Mesenteric fat pad (tissue), 1 donor: ENCODE results near the gene ZNF3. TPM values are rescaled to one million over a fixed set of nuclear protein-coding genes. Genes with fewer than 3 reads are reported as not detected.

Source experiments
- DNase-seq: peaks from one replicate; pipeline ENCODE4 v3.0.0-alpha.2; 2020; ENCODE audit warnings: low spot score
- total RNA-seq: library from RNA; stranded (reverse); fragmentation: NEBNext Ultra II Directional; extraction: Animal tissue kit (Norgen Biotek cat#: 25700); gene quantifications from one replicate; pipeline ENCODE4 v1.2.1, GENCODE V29; 2021
- donor health status: DM: yes; HTN: yes; CAD: no.

ZNF3 gene
- total RNA-seq, 1 donor from 2014 or later, result 16.8 TPM

- no peak for DNase-seq
Measured at GRCh38 chr7:100089458-100090196, 8.1 kb upstream of the ZNF3 start.

- DNase-seq, result peak; percentile 94
Measured at GRCh38 chr7:100088621-100089457, 7.3 kb upstream of the ZNF3 start, which contains the start of gene COPS6. Gene COPS6 (plus strand): TSS chr7:100088969. CDS start chr7:100088991, 22 bp downstream.

- no peak for DNase-seq
Measured at GRCh38 chr7:100088095-100088620, 6.6 kb upstream of the ZNF3 start.

- no peak for DNase-seq
Measured at GRCh38 chr7:100087055-100087750, 5.7 kb upstream of the ZNF3 start.

- DNase-seq, result no peak
Measured at GRCh38 chr7:100085515-100085914, 4.0 kb upstream of the ZNF3 start.

- DNase-seq, result no peak
Measured at GRCh38 chr7:100082978-100083377, 1.5 kb upstream of the ZNF3 start.

- DNase-seq, result no peak
Measured at GRCh38 chr7:100080907-100081534, 502 bp downstream of the ZNF3 start.

GRCh38 chr7:100079024-100079560, 2.4 kb downstream of the ZNF3 start:
- DNase-seq, result no peak

- no peak for DNase-seq
Measured at GRCh38 chr7:100077205-100077604, 4.3 kb downstream of the ZNF3 start.

GRCh38 chr7:100075418-100075817, 6.1 kb downstream of the ZNF3 start:
- no peak for DNase-seq

GRCh38 chr7:100074841-100075240, 6.7 kb downstream of the ZNF3 start:
- DNase-seq, result no peak

GRCh38 chr7:100072462-100072861, 9.1 kb downstream of the ZNF3 start:
- no peak for DNase-seq

- no peak for DNase-seq
Measured at GRCh38 chr7:100071018-100071723, 10.4 kb downstream of the ZNF3 start.

GRCh38 chr7:100069991-100070390, 11.5 kb downstream of the ZNF3 start:
- no peak for DNase-seq

- no peak for DNase-seq
Measured at GRCh38 chr7:100066953-100067352, 14.6 kb downstream of the ZNF3 start.

GRCh38 chr7:100065452-100066186, 15.9 kb downstream of the ZNF3 start:
- no peak for DNase-seq

- no peak for DNase-seq
Measured at GRCh38 chr7:100064162-100064561, 17.4 kb downstream of the ZNF3 start.

- no peak for DNase-seq
Measured at GRCh38 chr7:100063376-100063775, 18.1 kb downstream of the ZNF3 start.

- DNase-seq, result no peak
Measured at GRCh38 chr7:100061518-100062193, 19.9 kb downstream of the ZNF3 start.
